ENCODE measurements around the gene UGT1A1.

Gene UGT1A1

DNA sequence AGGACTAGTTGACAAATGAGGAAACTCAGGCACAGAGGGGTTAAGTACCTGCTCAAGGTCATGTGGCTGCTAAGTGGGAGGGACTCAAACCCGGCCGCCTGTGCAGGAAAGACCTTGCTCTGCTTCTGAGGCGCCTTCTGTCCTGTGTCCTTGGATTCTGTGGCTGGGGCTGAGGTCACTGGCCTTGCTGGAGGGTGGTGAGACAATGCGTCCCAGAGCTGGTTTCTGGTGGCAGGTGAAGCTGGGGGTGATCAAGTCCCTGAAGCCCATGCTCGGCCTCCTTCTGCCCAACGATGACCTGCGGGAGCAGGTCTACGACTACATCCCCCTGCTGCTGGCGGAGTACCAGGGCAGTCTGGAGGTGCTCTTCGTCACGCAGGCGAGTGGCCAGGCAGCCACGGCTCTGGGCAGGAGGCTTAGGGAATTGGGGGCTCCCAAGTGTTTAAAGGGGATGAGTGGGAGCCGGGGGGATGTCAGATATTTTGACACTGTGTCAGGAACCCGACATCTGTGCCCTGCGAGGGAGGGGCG is 34.1 kb downstream of the UGT1A1 start:
- CTCF ChIA-PET, result interaction anchor here (1.7 kb wide), 1 partner anchor 14 kb away, joined by 4 read pairs; no protein-coding TSS in a partner anchor
- POLR2A ChIA-PET, result no interaction called here
- TF ChIP-seq, protein P1, sequence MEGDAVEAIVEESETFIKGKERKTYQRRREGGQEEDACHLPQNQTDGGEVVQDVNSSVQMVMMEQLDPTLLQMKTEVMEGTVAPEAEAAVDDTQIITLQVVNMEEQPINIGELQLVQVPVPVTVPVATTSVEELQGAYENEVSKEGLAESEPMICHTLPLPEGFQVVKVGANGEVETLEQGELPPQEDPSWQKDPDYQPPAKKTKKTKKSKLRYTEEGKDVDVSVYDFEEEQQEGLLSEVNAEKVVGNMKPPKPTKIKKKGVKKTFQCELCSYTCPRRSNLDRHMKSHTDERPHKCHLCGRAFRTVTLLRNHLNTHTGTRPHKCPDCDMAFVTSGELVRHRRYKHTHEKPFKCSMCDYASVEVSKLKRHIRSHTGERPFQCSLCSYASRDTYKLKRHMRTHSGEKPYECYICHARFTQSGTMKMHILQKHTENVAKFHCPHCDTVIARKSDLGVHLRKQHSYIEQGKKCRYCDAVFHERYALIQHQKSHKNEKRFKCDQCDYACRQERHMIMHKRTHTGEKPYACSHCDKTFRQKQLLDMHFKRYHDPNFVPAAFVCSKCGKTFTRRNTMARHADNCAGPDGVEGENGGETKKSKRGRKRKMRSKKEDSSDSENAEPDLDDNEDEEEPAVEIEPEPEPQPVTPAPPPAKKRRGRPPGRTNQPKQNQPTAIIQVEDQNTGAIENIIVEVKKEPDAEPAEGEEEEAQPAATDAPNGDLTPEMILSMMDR (IDR thresholded peaks at IDR 0.05; ENCODE audit: control extremely low read depth, extremely low read depth, low read depth, missing control alignments), result no peak
- no peak for DNase-seq (ENCODE audit: extremely low spot score)

DNA sequence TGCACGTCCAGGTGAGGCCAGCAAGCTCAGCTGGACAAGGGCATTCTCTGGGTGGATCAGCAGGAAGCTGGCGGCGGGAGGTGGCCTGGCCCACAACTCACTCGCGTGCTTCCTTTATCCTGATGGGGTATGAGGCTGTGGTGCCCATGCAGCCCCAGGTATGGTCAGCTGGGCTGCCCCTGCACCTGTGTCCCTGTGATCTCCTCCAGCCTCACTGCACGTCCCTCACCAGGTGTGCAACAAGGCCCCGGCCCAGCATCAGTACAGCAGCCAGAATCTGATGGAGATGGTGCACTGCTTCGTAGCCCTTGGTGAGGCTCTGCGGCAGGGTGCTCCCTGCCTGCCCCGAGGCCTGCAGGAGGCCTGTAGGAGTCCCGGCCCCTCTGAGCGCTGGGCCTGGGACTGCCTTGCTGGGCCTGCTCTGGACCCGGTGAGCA is 35.7 kb downstream of the UGT1A1 start:
- no peak for DNase-seq (ENCODE audit: extremely low spot score)
- ChIA-PET POLR2A (no interaction called here), CTCF (interaction anchor here (1.1 to 1.9 kb wide), 3 partner anchors 9 to 19 kb away, joined by 3 to 4 read pairs (median 4); no protein-coding TSS in a partner anchor)
- TF ChIP-seq, protein P1 (IDR thresholded peaks at IDR 0.05; ENCODE audit: control extremely low read depth, extremely low read depth, low read depth, missing control alignments), result no peak

DNA sequence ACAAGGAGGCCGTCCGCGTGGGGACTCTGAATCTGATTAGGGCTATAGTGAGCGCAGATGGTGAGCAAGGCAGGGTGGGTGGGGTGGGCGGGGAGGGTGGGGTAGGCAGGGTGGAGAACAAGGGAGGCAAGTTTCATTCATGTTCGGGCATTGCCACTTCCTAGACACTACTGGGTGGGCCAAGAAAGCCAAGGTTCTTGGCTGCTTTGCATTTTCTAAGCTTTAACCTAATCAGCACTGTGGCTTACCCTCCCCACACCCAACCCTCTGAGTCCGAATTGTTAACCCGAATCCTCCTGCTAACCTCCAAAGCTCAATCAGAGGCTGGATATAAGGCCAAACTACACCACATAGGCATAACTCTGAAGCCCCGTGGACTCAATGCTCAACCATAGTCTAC is 36.2 kb downstream of the UGT1A1 start:
- ChIA-PET CTCF (interaction anchor here (1.1 to 1.9 kb wide), 3 partner anchors 9 to 18 kb away, joined by 3 to 4 read pairs (median 4); no protein-coding TSS in a partner anchor), POLR2A (no interaction called here)
- no peak for DNase-seq (ENCODE audit: extremely low spot score)
- TF ChIP-seq, protein P1 (IDR thresholded peaks at IDR 0.05; ENCODE audit: control extremely low read depth, extremely low read depth, low read depth, missing control alignments), result no peak

DNA sequence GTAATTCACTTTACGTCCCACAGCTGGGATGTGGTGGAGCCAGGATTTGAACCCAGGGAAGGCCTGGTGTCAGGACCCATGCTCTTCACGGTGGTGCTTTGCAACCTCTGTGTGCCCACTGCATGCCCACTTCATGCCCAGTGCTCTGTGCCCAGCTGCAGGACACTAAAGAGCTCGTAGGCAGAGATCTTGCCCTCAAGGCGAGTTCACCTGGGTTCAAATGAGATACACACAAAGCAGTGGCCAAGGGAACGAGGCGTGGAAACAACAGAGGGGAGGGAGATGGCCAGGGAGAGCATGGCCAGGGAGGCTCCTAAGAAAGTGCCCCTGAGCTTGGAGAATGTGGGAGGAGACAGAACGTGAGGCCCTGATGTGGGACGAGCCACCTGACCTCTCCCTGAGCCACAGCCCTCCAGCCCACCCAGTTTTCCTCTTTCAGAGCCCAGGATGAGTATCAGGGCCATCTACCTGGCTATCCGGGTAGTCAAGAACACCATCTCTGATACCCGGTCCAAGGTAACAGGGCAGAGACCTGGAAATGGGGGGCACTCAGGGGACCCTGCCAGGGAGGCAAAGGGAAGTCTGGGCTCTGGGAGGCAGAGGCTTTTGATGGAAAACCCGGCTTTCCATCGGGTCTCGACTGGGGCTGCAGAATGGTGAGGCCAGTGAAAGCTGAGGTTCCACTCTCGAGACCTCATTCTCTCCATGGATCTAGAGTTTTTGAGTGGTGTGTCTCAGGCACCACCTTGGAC is 38.4 kb downstream of the UGT1A1 start:
- CTCF ChIA-PET, result interaction anchor here (1.2 to 1.6 kb wide), 2 partner anchors 59 to 87 kb away, joined by 3 to 4 read pairs; no protein-coding TSS in a partner anchor
- POLR2A ChIA-PET, result no interaction called here
- DNase-seq (ENCODE audit: extremely low spot score), result no peak
- TF ChIP-seq, protein P1 (IDR thresholded peaks at IDR 0.05; ENCODE audit: control extremely low read depth, extremely low read depth, low read depth, missing control alignments), result no peak

DNA sequence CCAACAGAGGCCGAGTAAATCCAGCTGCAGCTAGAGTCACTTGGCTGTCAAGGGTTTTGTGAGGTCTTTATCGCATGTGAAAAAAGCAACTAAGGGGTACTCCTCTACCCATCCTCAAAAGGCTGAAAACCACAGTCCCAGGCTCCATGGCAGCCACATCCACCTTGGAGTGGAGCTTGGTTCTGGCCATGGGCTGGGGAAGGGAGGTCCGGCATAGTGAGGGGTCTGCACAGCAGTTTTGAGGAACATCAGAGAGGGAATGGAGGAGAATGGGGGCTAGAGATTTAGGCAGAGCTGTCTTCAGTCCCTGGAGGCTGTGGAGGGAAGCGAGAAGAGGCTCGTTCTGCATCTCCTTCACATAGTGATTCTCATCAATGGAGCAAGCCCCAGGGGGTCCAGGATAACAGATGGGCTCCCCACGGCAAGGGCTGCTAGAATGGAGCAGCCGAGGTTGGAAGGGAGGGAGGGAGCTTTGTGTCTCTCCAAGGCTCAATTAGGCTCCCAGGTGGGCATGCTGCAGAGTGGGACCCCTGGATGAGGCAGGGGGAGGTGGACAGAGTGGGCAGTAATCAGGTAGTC is 39.1 kb downstream of the UGT1A1 start:
- no peak for DNase-seq (ENCODE audit: extremely low spot score)
- CTCF ChIA-PET, result interaction anchor here (1.2 to 1.6 kb wide), 2 partner anchors 58 to 88 kb away, joined by 3 to 4 read pairs; no protein-coding TSS in a partner anchor
- POLR2A ChIA-PET, result no interaction called here
- TF ChIP-seq, protein P1 (IDR thresholded peaks at IDR 0.05; ENCODE audit: control extremely low read depth, extremely low read depth, low read depth, missing control alignments), result no peak

DNA sequence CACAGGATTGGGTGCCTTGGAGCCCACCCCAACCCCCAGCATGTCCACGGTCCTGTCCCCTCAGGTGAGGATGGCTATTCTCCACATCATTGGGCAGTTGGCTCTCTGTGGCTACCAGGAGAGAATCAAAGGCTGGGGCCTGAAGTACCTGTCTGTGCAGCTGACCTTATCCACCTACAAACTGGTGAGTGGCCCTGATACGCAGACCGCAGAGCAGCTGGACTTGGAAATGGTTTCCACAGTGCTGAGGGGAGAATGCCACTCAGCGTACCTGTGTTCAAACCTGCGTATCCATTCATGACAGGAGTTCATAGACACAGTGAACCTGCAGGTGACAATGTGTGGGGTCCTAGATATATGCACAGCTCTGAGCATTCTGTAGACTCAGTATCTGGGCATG is 39.6 kb downstream of the UGT1A1 start:
- POLR2A ChIA-PET, result no interaction called here
- CTCF ChIA-PET, result interaction anchor here (1.6 kb wide), 1 partner anchor 88 kb away, joined by 3 read pairs; no protein-coding TSS in a partner anchor
- no peak for DNase-seq (ENCODE audit: extremely low spot score)
- TF ChIP-seq, protein P1 (IDR thresholded peaks at IDR 0.05; ENCODE audit: control extremely low read depth, extremely low read depth, low read depth, missing control alignments), result no peak
